GM21423 (cell line): ENCODE measurements around the gene SYCP2.
"Not testable (repeated sequence)": the region's sequence is repeated elsewhere in the genome, so short reads cannot be mapped to it uniquely, and the experiment has no call there.

Experiments used
- ATAC-seq: cut with Tn5 transposase; IDR thresholded peaks from one replicate; pipeline ENCODE4 v1.9.1; 2021; ENCODE audit warnings: mild to moderate bottlenecking, moderate library complexity; ENCODE audit not compliant: unreplicated experiment

The SYCP2 gene

DNA sequence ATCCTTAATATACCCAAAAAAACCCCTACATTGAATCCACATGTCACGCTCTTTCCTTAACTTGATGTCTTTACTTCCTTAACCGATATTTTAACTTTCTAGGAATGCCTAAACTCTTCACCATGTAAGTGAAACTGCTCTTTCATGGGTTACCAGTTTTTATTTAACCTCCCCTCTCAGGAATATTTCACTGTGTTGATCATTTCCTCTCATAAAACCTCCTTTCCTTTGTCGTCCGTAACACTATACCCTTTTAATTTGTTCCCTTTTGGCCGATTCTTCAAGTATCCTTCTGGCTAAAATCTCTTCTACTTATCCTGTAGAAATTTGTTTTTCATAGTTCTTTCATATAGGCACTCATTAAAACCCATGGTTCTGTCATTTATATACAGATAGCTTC lies 24.6 kb downstream of the SYCP2 start:
- ATAC-seq: no peak

DNA sequence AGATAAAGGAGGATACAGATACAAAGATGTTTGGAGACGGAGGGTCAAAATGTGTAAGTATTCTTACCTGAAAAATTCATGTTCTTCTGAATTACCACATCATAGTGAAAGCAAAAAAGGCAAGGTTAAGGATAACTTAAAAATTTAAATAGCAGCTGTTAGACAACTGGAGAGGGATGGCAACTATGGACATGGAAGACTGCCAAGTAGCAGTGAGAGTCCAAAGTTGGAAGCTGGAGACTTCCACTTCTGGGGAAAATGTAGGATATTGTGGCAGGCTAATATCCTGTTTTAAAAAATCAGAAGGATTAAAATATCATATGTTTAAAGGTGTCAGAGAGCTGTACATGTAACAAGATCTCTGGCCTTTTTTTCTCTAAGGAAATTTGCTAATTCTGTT lies 29.8 kb downstream of the SYCP2 start:
- no peak for ATAC-seq

DNA sequence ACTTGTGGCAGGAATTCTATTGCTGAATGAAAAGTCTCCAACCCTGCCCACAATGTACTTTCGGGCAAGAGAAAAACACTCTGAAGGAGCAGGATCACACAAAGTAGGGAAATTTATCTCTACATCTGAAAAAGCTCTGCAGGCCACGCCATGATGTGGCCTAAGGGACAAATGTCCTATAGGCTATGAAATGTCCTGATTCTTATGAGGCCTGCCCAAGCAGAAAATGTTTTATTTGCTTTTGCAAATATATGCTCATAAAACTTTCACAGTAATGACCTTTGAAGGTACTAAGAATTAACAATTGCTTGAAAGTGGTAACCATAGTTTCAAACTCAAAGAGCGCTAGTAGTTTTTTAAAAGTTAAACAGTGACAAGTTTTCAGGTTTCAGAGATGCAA lies 31.0 kb downstream of the SYCP2 start:
- no peak for ATAC-seq

DNA sequence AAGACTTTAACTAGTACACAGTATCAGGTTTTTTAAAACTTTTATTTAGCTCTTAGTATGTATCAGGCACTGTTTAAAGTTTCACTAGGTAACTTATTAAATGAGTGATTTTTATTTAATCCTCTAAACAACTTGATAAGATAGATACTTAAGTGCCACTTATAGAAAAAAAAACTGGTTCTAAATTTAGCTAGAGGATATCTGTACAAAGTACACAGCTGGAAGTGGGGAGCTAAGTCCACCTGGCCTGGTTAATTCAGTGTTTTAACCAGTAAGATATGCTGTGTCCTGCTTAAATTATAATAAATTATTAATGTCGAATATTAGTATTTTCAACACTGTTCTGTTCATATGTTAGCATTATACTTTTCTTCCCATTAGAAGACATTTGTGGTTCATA lies 37.5 kb downstream of the SYCP2 start:
- no peak for ATAC-seq

DNA sequence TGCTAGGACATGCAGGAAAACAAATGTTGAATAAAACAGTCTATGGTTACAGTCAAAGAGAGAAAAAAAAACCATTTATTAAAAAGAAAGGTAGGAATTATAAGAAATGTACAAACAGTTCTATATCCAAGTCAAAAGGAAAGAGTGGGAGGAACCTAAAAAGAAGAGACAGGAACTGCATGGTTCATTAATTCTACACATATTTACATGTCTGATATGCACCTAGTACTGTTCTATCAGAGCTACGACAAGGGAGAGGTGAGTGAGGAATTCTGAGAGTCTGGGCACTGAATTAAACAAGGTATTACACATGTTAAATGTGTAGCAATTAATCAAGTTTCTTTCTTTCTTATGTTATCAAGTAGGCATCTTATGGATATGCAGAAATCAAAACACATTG lies 41.9 kb downstream of the SYCP2 start:
- ATAC-seq: no peak

DNA sequence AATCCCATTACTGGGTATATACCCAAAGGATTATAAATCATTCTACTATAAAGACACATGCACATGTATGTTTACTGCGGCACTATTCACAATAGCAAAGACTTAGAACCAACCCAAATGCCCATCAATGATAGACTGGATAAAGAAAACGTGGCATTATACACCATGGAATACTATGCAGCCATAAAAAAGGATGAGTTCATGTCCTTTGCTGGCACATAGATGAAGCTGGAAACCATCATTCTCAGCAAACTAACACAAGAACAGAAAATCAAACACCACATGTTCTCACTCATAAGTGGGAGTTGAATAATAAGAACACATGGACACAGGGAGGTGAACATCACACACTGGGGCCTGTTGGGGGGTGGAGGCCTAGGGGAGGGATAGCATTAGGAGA lies 43.4 kb downstream of the SYCP2 start:
- ATAC-seq: not testable (repeated sequence)

DNA sequence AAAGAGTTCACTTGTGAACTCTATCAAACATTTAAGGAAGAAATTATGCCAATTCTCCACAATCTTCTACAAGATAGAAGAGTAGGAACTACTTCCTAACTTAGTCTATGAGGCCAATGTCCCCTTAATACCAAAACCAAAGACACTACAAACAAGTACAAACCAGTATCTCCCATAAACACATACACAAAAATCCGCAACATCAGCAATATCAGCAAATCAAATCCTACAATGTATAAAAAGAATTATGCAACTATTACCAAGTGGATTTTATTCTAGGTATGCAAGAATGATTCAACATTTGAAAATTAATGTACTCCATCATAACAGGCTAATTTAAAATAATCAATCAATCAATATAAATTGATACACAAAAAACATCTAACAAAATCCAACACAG lies 45.4 kb downstream of the SYCP2 start:
- no peak for ATAC-seq

DNA sequence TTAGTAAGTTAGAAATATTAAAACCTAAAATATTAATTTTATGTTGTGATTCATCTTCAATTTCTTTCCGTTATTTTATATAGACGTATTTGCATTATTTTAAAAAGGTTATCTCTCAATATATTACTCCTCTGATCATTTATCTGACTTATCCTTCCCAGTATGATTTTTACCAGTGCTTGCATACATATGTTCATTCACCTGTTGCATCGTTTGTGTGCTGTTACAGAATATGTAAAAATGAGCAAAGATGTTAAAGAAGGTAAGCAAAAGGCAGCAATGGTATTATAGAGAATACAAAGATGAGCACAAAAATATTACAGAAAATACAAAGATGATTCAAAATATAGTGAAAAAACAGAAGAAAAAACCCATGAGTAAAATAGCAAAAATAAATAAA lies 48.9 kb downstream of the SYCP2 start:
- no peak for ATAC-seq

DNA sequence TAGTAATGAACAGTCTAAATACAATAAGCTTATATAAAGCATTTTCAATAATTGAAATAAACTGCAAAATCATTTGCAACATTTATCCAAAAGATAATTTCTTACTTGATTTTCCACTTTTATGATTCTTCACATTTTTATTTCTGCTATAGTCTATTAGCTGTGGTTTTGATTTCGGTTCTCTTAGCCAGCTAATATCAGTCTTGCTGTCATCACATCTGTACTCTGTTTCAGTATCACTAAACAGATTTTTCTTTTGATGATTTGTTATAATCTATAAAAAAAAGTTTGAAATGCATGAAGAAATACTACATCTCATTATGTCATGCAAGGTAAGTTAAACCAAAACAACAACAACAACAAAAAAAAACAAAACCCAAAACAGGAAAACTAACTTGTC lies 53.2 kb downstream of the SYCP2 start:
- ATAC-seq: no peak

DNA sequence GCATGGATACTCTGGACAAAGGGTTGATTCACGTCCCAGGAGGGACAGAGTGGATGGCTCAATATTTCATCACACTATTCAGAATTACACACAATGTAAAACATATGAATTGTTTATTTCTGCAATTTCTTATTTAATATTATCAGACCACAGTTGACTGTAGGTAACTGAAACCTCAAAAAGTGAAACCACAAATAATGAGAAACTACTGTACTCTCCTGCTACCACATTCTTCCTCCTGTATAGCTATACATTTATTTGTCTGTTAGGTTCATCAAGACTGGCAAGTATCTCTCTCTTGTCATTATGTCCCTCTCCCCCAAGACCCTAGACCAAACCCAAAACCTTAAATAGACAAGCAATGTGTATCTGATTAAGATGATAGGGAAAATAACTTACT lies 60.0 kb downstream of the SYCP2 start:
- ATAC-seq: no peak

DNA sequence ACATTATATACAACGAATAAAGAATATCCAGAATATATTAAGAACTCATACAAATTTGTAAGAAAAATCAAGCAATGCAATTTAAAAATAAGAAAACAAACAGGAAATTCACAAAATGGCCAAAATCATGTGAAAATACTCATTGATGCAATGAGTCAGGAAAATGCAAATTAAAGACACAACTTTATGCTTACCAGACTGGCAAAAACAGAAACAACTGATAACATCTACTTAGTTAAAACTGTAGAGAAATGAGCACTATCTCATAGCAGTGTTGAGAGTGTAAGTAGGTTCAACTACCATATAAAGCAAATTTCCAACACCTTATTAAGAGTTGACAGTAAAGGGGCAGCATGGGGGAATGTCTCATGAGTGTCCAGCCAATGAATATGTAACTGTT lies 62.3 kb downstream of the SYCP2 start:
- ATAC-seq: no peak

DNA sequence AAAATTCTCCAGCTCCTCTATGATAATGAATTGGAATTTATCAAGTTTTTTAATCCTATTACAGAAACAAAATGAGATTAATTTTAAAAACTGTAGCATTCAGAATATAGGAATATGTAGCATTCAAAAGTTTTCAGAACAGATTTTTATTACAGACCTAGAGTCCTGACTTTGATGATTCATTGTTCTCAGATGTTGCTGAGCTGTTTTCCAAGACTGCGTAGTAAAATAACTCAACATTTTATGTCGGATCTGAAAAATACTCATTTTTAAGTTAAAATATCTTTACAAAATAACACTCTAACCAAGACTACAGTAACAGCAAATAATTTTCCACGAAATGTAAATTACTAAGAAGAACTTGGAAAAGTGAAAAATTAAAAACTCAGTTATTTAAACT lies 67.1 kb downstream of the SYCP2 start:
- ATAC-seq: no peak

DNA sequence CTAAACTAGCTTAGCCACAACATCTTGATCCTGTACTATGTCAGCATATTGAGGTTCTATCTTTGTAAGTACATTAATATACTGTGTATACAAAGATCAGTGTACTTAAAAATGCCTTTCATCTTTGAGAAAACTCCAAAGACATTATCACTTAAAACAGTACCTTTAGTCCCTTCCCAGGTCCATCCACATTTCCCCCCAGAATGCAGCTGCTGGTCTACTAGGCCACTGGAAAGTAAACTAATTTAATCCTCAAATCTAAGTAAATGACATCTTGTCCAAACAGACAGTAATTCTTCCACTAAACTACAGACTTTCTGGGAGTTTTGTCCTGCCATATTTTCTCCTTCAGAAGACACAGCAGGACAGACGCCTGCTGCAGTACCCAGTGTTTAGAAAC lies 68.7 kb downstream of the SYCP2 start:
- no peak for ATAC-seq

DNA sequence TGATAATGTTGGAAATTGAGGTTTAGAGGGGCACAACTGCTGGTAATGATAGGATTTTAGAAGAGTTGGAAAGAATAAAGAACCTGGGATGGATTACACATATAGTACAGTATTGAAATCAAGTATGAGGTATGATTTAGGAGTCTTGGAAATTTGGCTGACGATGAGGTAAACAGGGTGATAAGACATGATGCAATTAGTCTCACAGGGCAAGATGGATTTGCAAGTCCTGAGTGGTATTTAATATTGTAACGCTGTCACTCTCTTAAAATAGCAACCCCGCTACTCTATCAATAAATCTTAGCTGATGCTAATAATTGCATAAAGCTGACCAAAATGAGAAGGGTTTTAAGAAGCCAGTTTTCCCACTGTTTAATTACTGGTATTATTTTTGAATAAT lies 70.4 kb downstream of the SYCP2 start:
- ATAC-seq: no peak

DNA sequence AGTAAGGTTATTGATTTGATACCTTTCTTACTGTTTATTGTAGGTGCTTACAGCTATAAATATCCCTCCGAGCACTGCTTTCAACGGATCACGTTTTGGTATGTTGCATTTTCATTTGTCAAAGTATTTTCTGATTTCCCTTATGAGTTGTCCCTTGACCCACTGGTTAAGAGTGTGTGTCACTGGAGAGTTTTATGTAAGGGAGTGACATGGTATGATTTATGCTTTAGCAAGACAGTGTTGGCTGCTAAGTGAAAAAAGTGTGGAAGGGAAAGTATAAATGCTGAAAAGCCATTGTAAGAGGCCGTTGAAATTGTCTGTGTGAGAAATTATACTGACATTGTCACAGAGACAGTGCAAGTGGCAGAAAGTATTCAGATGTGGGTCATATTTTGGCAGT lies 72.0 kb downstream of the SYCP2 start:
- no peak for ATAC-seq

DNA sequence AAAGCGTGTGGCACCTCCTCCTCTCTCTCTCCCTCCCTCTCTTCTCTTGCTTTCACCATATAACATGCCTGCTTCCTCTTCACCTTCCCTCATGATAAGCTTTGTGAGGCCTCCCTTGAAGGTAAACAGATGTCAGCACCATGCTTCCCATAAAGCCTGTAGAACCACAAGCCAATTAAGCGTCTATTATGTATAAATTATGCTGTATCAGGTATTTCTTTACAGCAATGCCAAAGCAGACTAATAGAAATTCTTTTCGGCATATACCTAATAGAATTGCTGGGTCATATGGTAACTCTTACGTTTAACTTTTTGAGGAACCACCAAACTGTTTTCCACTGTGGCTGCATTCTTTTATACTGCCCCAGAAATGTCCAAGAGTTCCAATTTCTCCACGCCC lies 75.0 kb downstream of the SYCP2 start:
- no peak for ATAC-seq

DNA sequence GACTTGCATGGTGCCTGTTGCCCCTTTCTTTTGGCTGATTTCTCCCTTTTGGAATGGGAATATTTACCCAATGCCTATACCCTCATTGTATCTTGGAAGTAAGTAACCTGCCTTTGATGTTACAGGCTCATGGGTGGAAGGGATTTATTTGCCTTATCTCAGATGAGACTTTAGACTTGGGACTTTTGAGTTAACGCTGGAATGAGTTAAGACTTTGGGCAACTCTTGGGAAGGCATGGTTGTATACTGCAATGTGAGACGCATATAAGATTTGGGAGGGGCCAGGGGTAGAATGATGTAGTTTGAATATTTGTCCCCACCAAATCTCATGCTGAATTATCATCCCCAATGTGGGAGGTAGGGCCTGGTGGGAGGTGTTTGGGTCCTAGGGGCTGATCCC lies 75.5 kb downstream of the SYCP2 start:
- no peak for ATAC-seq

DNA sequence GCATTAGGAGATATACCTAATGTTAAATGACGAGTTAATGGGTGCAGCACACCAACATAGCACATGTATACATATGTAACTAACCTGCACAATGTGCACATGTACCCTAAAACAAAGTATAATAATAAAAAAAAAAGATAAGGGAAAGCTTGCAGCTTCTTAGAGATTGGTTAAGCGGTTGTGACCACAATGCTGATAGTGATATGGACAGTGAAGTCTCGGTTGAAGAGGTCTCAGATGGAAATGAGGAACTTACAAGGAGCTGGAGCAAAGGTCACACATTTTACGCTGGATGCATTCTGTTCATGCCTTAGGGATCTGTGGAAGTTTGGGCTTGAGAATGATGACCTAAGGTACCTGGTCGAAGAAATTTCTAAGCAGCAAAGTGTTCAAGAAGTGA lies 76.5 kb downstream of the SYCP2 start:
- not testable (repeated sequence) for ATAC-seq

DNA sequence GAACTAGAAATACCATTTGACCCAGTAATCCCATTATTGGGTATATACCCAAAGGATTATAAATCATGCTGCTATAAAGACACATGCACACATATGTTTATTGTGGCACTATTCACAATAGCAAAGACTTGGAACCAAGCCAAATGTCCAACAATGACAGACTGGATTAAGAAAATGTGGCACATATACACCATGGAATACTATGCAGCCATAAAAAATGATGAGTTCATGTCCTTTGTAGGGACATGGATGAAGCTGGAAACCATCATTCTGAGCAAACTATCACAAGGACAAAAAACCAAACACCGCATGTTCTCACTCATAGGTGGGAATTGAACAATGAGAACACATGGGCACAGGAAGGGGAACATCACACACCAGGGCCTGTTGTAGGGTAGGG lies 76.9 kb downstream of the SYCP2 start:
- ATAC-seq: not testable (repeated sequence)

DNA sequence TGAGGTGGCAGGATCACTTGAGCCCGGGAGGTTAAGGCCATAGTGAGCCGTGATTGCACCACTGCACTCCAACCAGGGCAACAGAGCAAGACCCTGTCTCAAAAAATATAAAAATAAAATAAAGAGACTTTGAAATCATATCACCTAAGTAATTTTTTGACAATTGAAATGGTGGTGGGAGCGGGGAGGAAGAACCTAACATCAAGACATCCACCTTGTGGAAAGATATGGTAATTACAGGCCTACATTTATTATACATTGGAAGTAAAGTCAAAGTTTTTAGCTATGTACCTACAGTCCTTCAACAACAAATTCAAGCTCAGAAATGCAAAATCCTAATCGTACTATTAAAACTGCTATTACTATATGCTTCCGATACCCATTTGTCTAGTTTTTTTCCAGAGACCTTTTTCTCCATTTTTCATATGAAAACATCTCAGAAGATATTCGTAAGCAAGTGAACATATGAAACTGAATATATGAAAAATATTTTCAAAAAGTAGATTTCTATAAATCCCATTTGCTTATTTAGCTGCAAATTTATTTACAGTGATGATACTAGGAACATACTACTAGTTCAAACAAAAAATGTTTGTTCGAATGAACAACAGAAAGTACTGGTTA lies 83.3 kb downstream of the SYCP2 start:
- no peak for ATAC-seq

DNA sequence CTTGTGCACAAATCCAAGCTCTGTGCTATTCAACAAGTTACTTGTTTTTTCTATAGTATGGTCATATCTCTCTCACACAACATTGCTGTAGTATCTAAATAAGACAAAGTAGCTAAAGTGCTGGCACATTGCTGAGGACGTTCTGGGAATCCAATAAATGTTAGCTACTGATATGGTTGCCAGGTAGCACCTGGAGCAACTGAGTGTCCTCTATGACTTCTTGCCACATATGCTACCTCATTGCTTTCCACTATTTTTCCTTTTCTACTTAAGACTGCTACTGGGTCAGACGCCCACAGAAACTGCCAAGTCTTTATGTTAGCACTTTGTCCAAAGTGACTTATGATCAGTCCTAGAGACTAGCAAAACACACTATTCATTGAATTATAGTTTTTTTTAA lies 85.3 kb downstream of the SYCP2 start:
- no peak for ATAC-seq

DNA sequence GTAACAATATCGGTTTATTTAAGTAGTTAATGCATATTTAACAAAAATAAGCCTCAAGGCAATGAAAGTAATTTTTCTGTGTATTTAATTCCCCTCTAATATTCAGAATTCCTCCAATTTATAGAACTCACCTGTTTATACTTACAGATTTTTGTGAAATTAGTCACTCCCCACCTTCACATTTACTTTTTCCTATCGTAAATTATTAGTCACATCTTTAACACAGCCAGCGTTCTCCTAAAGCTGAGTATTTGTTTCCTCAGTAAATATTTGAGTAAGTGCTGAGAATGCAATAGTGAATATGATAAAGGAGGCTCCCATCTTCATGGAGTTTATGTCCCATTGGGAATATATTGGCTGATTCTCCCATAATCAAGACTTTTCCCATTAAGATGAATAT lies 88.0 kb downstream of the SYCP2 start:
- ATAC-seq: no peak

DNA sequence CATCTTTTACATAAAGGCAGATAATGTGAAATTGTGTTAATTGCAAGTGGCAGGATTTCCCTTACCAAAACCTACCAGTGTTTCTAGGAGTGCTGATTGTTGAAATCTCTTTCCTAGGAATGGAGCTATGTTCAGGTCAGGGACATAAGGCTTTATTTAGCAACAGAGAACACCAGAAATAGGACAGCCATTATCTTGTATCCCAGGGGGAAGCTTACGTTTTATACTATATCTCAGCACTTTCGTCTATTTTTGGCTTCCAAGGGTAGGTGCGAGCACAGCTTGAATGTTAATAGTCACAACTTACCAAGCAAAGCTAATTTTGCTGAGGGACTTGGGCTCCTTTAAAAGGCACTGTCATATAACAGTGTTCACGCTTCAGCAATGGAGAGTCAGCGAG lies 94.0 kb downstream of the SYCP2 start:
- no peak for ATAC-seq
